Duodenal mucosa (tissue), 2 donors: ENCODE measurements around the gene XPOT.

Experiments
- H3K27ac ChIP-seq: one replicate; pipeline ENCODE4 v1.7.0; 2013; ENCODE audit warnings: low read depth, low read length
- H3K27me3 ChIP-seq, 2 donors: one replicate each; pipeline ENCODE4 v1.7.0; 2013; ENCODE audit warnings: low read length in 2 of 2, control low read depth in 1 of 2; ENCODE audit not compliant: insufficient read depth in 2 of 2, control insufficient read depth in 1 of 2
- H3K36me3 ChIP-seq, 2 donors: one replicate each; pipeline ENCODE4 v1.7.0; 2013; ENCODE audit warnings: low read length in 2 of 2, control low read depth in 1 of 2; ENCODE audit not compliant: insufficient read depth in 2 of 2, control insufficient read depth in 1 of 2
- H3K4me1 ChIP-seq, 2 donors: one replicate each; pipeline ENCODE4 v1.7.0; 2013; ENCODE audit warnings: low read length in 2 of 2, control low read depth in 1 of 2; ENCODE audit not compliant: insufficient read depth in 2 of 2, control insufficient read depth in 1 of 2
- H3K4me3 ChIP-seq, 2 donors: one replicate each; pipeline ENCODE4 v1.7.0; 2013; ENCODE audit warnings: low read length in 2 of 2, low read depth in 1 of 2
- H3K9ac ChIP-seq, 2 donors: one replicate each; pipeline ENCODE4 v1.7.0; 2013; ENCODE audit warnings: low read length in 2 of 2, low read depth in 1 of 2
- H3K9me3 ChIP-seq, 2 donors: one replicate each; pipeline ENCODE4 v1.7.0; 2013; ENCODE audit warnings: low read length in 2 of 2, control low read depth in 1 of 2; ENCODE audit not compliant: control insufficient read depth in 1 of 2

XPOT gene

DNA sequence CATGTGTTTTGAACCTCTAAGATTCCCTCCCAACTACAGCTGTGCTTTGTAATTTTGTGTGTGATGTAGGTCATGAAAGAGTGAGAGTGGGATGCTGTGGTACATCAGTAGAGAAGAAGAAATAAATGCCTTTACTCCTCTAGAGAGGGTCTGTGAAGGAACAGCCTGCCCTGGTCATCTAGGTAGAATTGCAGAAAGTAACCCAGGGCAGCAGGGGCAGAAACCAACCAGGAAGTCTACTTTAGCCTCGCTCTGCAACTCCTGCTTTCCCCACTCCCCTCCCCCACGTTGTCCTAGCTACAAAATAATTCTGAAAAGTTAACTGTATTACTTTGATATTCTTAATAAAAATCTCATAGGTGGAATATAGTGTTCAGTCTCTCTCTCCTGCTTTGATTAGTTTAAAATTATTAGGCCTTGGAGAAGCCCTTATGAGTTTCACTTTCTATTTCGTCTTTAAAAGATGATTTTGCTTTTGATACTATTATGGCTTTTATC, 55.3 kb downstream of the XPOT start:
- Histone ChIP-seq H3K4me1 (peaks cover 13 to 15% of the 10 kb centered on the region in 2 donors), H3K27me3 (no peaks in the 10 kb centered on the region), H3K4me3 (peak overlapping the region; percentile 55 to 58), H3K27ac (peak overlapping the region; percentile 20), H3K36me3 (peaks cover 0 to 25% of the 10 kb centered on the region in 2 donors), H3K9me3 (no peaks in the 10 kb centered on the region), H3K9ac (peak overlapping the region; percentile 38 to 41)

- Histone ChIP-seq H3K4me3 (no peak overlapping the region), H3K9ac (no peak overlapping the region), H3K9me3 (no peaks in the 10 kb centered on the region), H3K27ac (no peak overlapping the region), H3K36me3 (peaks cover 5 to 35% of the 10 kb centered on the region in 2 donors), H3K27me3 (no peaks in the 10 kb centered on the region), H3K4me1 (peaks cover 13 to 15% of the 10 kb centered on the region in 2 donors)
Observed at GRCh38 chr12:64461634-64462414, 57.6 kb downstream of the XPOT start.

DNA sequence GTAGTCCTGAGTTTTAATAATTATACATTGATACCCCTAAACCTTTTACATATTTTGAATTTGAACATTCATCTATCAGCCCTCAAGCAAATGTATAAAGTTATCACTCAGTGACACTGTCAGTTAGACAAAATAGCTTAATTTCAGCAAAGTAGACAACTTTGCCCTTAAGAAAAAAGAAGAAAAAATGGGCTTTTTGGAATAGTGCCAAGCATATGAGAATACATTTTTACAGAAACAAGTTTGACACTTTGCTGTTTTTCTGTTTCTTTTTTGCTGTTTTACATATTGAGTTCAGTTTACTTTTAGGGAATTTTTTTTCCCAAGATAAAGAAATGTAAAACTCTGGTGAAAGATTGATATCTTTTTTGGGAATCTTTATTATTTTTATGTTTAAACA, 62.0 kb downstream of the XPOT start:
- H3K9me3 ChIP-seq = no peaks in the 10 kb centered on the region
- no peak overlapping the region for H3K4me3 ChIP-seq
- H3K4me1 ChIP-seq = no peaks in the 10 kb centered on the region
- H3K36me3 ChIP-seq = peaks cover 16 to 53% of the 10 kb centered on the region in 2 donors
- H3K27me3 ChIP-seq = no peaks in the 10 kb centered on the region
- H3K27ac ChIP-seq = no peak overlapping the region
- H3K9ac ChIP-seq = no peak overlapping the region

GRCh38 chr12:64468966-64469365, 64.8 kb downstream of the XPOT start:
- no peak overlapping the region for H3K9ac ChIP-seq
- peaks cover 23 to 62% of the 10 kb centered on the region in 2 donors for H3K36me3 ChIP-seq
- H3K4me1 ChIP-seq = no peaks in the 10 kb centered on the region
- H3K27ac ChIP-seq = no peak overlapping the region
- H3K4me3 ChIP-seq = no peak overlapping the region
- H3K27me3 ChIP-seq = no peaks in the 10 kb centered on the region
- no peaks in the 10 kb centered on the region for H3K9me3 ChIP-seq

DNA sequence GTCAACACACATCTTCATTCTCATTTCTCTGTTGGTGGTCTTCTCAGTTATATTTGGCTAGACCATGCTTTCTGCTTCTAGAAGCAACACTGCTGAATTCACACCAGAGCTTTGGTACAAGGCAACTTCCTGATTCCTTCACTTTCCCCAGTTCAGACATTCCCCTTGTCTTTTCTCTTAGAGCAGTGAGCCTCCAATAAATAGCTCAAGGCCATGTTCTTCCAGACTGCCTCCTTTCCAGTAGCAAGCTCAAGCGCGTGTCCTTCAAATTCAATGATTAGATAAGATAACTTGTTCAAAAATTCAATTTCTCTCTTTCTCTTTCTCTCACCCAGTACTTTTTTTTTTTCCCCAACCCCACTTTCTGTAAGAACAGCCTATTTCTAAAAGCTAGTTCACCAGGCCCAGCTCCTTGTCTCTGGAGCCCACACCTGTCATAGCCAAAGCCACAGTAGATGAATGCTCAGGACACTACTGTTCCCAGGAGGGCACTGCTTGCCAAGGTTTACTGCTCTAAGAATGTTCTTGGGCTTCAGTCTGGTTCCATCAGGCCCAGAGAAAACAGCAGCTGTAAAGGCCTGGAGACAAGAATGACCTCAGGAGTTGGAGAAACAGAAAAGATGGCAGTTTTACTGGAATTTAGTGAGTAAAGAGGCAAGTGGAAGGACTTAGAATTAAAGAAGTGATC, 65.4 kb downstream of the XPOT start:
- Histone ChIP-seq H3K27me3 (no peaks in the 10 kb centered on the region), H3K27ac (no peak overlapping the region), H3K4me3 (no peak overlapping the region), H3K9me3 (no peaks in the 10 kb centered on the region), H3K9ac (no peak overlapping the region), H3K4me1 (no peaks in the 10 kb centered on the region), H3K36me3 (peaks cover 23 to 66% of the 10 kb centered on the region in 2 donors)

GRCh38 chr12:64470495-64470894, 66.3 kb downstream of the XPOT start:
- no peaks in the 10 kb centered on the region for H3K27me3 ChIP-seq

GRCh38 chr12:64473176-64473575, 69.0 kb downstream of the XPOT start:
- no peaks in the 10 kb centered on the region for H3K4me1 ChIP-seq
- peaks cover 0 to 14% of the 10 kb centered on the region in 2 donors for H3K9me3 ChIP-seq
- H3K4me3 ChIP-seq = no peak overlapping the region
- no peak overlapping the region for H3K9ac ChIP-seq
- H3K36me3 ChIP-seq = peaks cover 24 to 68% of the 10 kb centered on the region in 2 donors
- H3K27ac ChIP-seq = no peak overlapping the region
- H3K27me3 ChIP-seq = no peaks in the 10 kb centered on the region

More at GRCh38 chr12:64470495-64470894, 66.3 kb downstream of the XPOT start:
- no peak overlapping the region for H3K9ac ChIP-seq
- H3K4me1 ChIP-seq = no peaks in the 10 kb centered on the region
- H3K36me3 ChIP-seq = peaks cover 27 to 66% of the 10 kb centered on the region in 2 donors
- no peak overlapping the region for H3K4me3 ChIP-seq
- peaks cover 0 to 4% of the 10 kb centered on the region in 2 donors for H3K9me3 ChIP-seq
- H3K27ac ChIP-seq = no peak overlapping the region

DNA sequence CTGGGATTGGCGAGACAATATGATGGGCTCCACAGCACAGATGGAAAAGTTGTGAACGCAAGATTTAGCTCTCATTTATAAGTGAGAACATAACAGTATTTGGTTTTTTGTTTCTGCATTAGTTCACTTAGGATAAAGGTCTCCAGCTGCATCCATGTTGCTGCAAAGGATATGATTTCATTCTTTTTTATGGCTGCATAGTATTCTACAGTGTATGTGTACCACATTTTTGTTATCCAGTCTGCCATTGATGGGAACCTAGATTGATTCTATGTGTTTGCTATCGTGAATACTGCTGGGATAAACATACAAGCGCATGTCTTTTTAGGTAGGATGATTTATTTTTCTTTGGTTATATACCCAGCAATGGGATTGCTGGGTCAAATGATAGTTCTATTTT, 71.3 kb downstream of the XPOT start:
- H3K4me1 ChIP-seq = no peaks in the 10 kb centered on the region
- peaks cover 0 to 14% of the 10 kb centered on the region in 2 donors for H3K9me3 ChIP-seq
- H3K4me3 ChIP-seq = no peak overlapping the region
- no peak overlapping the region for H3K27ac ChIP-seq
- no peak overlapping the region for H3K9ac ChIP-seq
- H3K27me3 ChIP-seq = no peaks in the 10 kb centered on the region
- H3K36me3 ChIP-seq = peaks cover 19 to 61% of the 10 kb centered on the region in 2 donors

- peaks cover 15 to 56% of the 10 kb centered on the region in 2 donors for H3K36me3 ChIP-seq
- H3K4me3 ChIP-seq = no peak overlapping the region
- no peaks in the 10 kb centered on the region for H3K4me1 ChIP-seq
- H3K27me3 ChIP-seq = no peaks in the 10 kb centered on the region
- no peak overlapping the region for H3K27ac ChIP-seq
- H3K9me3 ChIP-seq = peaks cover 0 to 14% of the 10 kb centered on the region in 2 donors
- no peak overlapping the region for H3K9ac ChIP-seq
Observed at GRCh38 chr12:64476844-64477243, 72.7 kb downstream of the XPOT start.

- H3K36me3 ChIP-seq = peaks cover 16 to 60% of the 10 kb centered on the region in 2 donors
Observed at GRCh38 chr12:64478661-64479060, 74.5 kb downstream of the XPOT start.

More at GRCh38 chr12:64478661-64479060, 74.5 kb downstream of the XPOT start:
- H3K9ac ChIP-seq = no peak overlapping the region
- no peaks in the 10 kb centered on the region for H3K4me1 ChIP-seq
- H3K27ac ChIP-seq = no peak overlapping the region
- H3K27me3 ChIP-seq = no peaks in the 10 kb centered on the region
- no peak overlapping the region for H3K4me3 ChIP-seq
- H3K9me3 ChIP-seq = peaks cover 0 to 14% of the 10 kb centered on the region in 2 donors
